Endothelial cell of umbilical vein (primary cell): ENCODE data around the gene HINT2.

Experiments
- EZH2 ChIP-seq: IDR thresholded peaks from 2 replicates; pipeline ENCODE4 v1.6.1; 2012; ENCODE audit warnings: borderline replicate concordance, low read depth, mild to moderate bottlenecking, moderate library complexity, low read length, inconsistent platforms; ENCODE audit not compliant: severe bottlenecking
- FOS ChIP-seq: IDR thresholded peaks from 2 replicates; pipeline ENCODE4 v1.6.1; 2011; ENCODE audit warnings: mild to moderate bottlenecking, low read length, moderate library complexity, borderline replicate concordance; ENCODE audit not compliant: insufficient read depth
- JUN ChIP-seq: IDR thresholded peaks from 2 replicates; pipeline ENCODE4 v1.6.1; 2011; ENCODE audit warnings: borderline replicate concordance, low read depth; ENCODE audit not compliant: insufficient read length, insufficient read depth
- MAX ChIP-seq: IDR thresholded peaks from 2 replicates; pipeline ENCODE4 v1.6.1; 2011; ENCODE audit not compliant: insufficient read depth, insufficient read length
- MYC ChIP-seq: IDR thresholded peaks from one replicate; pipeline ENCODE4 v1.6.1; 2011; ENCODE audit warnings: mild to moderate bottlenecking, low read depth, low read length
- POLR2A ChIP-seq: IDR thresholded peaks from 2 replicates; pipeline ENCODE4 v1.6.1; 2012; ENCODE audit warnings: low read depth, mild to moderate bottlenecking, control low read depth, low read length
- POLR2AphosphoS5 ChIP-seq: IDR thresholded peaks from 2 replicates; pipeline ENCODE4 v1.6.1; 2012; ENCODE audit warnings: low read depth, mild to moderate bottlenecking, control low read depth, low read length, moderate library complexity; ENCODE audit not compliant: insufficient read depth
- TF ChIP-seq, protein P1 (sequence below), 2 donors: IDR thresholded peaks; 1 replicate in 1 of 2; 2 replicates in 1 of 2; pipeline ENCODE4 v1.5.1; 2011; ENCODE audit warnings: low read length in 2 of 2, mild to moderate bottlenecking in 2 of 2, moderate library complexity in 2 of 2, control low read depth in 1 of 2, inconsistent platforms in 1 of 2, low read depth in 1 of 2; ENCODE audit not compliant: insufficient read depth in 1 of 2; ENCODE audit errors: extremely low read depth in 1 of 2

GRCh38 chr9:35808433-35808832 is 6.4 kb downstream of the HINT2 start:
- TF ChIP-seq, protein P1, sequence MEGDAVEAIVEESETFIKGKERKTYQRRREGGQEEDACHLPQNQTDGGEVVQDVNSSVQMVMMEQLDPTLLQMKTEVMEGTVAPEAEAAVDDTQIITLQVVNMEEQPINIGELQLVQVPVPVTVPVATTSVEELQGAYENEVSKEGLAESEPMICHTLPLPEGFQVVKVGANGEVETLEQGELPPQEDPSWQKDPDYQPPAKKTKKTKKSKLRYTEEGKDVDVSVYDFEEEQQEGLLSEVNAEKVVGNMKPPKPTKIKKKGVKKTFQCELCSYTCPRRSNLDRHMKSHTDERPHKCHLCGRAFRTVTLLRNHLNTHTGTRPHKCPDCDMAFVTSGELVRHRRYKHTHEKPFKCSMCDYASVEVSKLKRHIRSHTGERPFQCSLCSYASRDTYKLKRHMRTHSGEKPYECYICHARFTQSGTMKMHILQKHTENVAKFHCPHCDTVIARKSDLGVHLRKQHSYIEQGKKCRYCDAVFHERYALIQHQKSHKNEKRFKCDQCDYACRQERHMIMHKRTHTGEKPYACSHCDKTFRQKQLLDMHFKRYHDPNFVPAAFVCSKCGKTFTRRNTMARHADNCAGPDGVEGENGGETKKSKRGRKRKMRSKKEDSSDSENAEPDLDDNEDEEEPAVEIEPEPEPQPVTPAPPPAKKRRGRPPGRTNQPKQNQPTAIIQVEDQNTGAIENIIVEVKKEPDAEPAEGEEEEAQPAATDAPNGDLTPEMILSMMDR (IDR thresholded peaks at IDR 0.05; ENCODE audit: extremely low read depth in 1 of 2, insufficient read depth in 1 of 2, low read depth in 1 of 2, low read length in 2 of 2), result no peak
- no peak for TF ChIP-seq POLR2A
- TF ChIP-seq MAX, result no peak
- TF ChIP-seq POLR2AphosphoS5, result no peak
- TF ChIP-seq EZH2, result no peak
- no peak for TF ChIP-seq FOS
- no peak for TF ChIP-seq MYC
- TF ChIP-seq JUN, result no peak
